T-cell (primary cell): Measurements from ENCODE around the gene DST. TPM values are rescaled to one million over a fixed set of nuclear protein-coding genes. Genes with fewer than 3 reads are reported as not detected.

Experiments
- ATAC-seq, 4 experiments: fragments of 200-7000 bp in 3 of 4; fragments of 150-1000 bp in 1 of 4; cut with Tn5 transposase; replicated peaks in 1 of 4; 1 replicate in 3 of 4; 2 replicates in 1 of 4; pipeline ENCODE4 v1.10.0; 2021; ENCODE audit warnings: moderate library complexity in 3 of 4, mild to moderate bottlenecking in 2 of 4, moderate number of reproducible peaks in 1 of 4
- CTCF ChIA-PET, 2 donors: fragments of 300-600 bp; sonication (Branson Sonifier 250); formaldehyde crosslinking; loops; one replicate each; lab custom pipeline; 2022; ENCODE audit warnings: antibody characterized with exemption in 2 of 2; lab: Charles Lee
- POLR2A ChIA-PET, 2 donors: fragments of 300-600 bp; sonication (Branson Sonifier 250); formaldehyde crosslinking; loops; one replicate each; lab custom pipeline; 2022; ENCODE audit warnings: antibody characterized with exemption in 2 of 2; lab: Charles Lee
- DNase-seq, 35 experiments: peaks; one replicate each; pipeline versions ENCODE4 v3.0.0 to v3.0.0-alpha.2; 2013 to 2023
- H3K27ac ChIP-seq: one replicate; pipeline ENCODE4 v1.5.1; 2013; ENCODE audit warnings: low read length
- H3K27me3 ChIP-seq, 2 experiments: replicated peaks in 1 of 2; 1 replicate in 1 of 2; 2 replicates in 1 of 2; pipeline versions ENCODE4 v1.6.1 to v1.7.0; 2013; ENCODE audit warnings: low read length in 1 of 2, mixed read lengths in 1 of 2; ENCODE audit not compliant: control insufficient read depth in 2 of 2, insufficient read depth in 2 of 2; ENCODE audit errors: extremely low read depth in 1 of 2
- H3K36me3 ChIP-seq, 2 donors: 1 replicate in 1 of 2; 2 replicates in 1 of 2; pipeline versions ENCODE4 v1.6.1 to v1.7.0; 2013; ENCODE audit warnings: low read length in 1 of 2; ENCODE audit not compliant: control insufficient read depth in 2 of 2, insufficient read depth in 1 of 2; ENCODE audit errors: extremely low read depth in 1 of 2
- H3K4me1 ChIP-seq, 2 experiments: 1 replicate in 1 of 2; 2 replicates in 1 of 2; pipeline versions ENCODE4 v1.6.1 to v1.7.0; 2013; ENCODE audit warnings: low read length in 2 of 2, mixed read lengths in 1 of 2; ENCODE audit not compliant: insufficient read depth in 2 of 2, control insufficient read depth in 1 of 2; ENCODE audit errors: extremely low read depth in 1 of 2
- H3K4me3 ChIP-seq, 2 donors: 1 replicate in 1 of 2; 2 replicates in 1 of 2; pipeline versions ENCODE4 v1.5.1 to v1.7.0; 2013; ENCODE audit warnings: mild to moderate bottlenecking in 2 of 2, low read length in 1 of 2, moderate library complexity in 1 of 2; ENCODE audit not compliant: control insufficient read depth in 1 of 2; ENCODE audit errors: extremely low read depth in 1 of 2
- H3K9me3 ChIP-seq: 2 replicates; pipeline ENCODE4 v1.7.0; 2013
- H3K27ac Mint-ChIP-seq, 2 donors: one replicate each; pipeline ENCODE4 v1.8.0; 2020 to 2021; ENCODE audit warnings: mild to moderate bottlenecking in 2 of 2, mixed read lengths in 2 of 2
- H3K27me3 Mint-ChIP-seq, 2 donors: one replicate each; pipeline ENCODE4 v1.8.0; 2021 to 2022; ENCODE audit warnings: mixed read lengths in 2 of 2
- H3K36me3 Mint-ChIP-seq: one replicate; pipeline ENCODE4 v1.8.0; 2021; ENCODE audit warnings: mixed read lengths
- H3K4me1 Mint-ChIP-seq, 3 donors: one replicate each; pipeline ENCODE4 v1.8.0; 2020 to 2022; ENCODE audit warnings: mixed read lengths in 3 of 3, mild to moderate bottlenecking in 1 of 3
- H3K4me3 Mint-ChIP-seq, 3 donors: one replicate each; pipeline ENCODE4 v1.8.0; 2020 to 2022; ENCODE audit warnings: mild to moderate bottlenecking in 3 of 3, mixed read lengths in 3 of 3, moderate library complexity in 3 of 3
- H3K9me3 Mint-ChIP-seq, 3 donors: one replicate each; pipeline ENCODE4 v1.8.0; 2020 to 2022; ENCODE audit warnings: mixed read lengths in 3 of 3
- WGBS: methylation state at CpG from one replicate; pipeline ENCODE4 v1.1.5; 2013; ENCODE audit warnings: missing lambda C conversion rate; ENCODE audit not compliant: insufficient coverage; 5-methylcytosine and 5-hydroxymethylcytosine counted together
- total RNA-seq, 35 experiments: library from RNA in 6 of 35; stranded (reverse) in 6 of 35; fragments of 120-200 nt in 1 of 35; gene quantifications; one replicate each; pipeline versions ENCODE4 v1.2.1 to v1.2.4 and lab custom pipeline; 2013 to 2026

Gene DST
- total RNA-seq, 5 donors from 2014 or later (not counting 1 experiment from before 2014, with no cell fraction given) = 3.1 to 12.1 (median 7.4) TPM

GRCh38 chr6:56688521-56688920, 45.8 kb upstream of the DST start:
- Histone ChIP-seq H3K36me3 (no peaks in the 10 kb centered on the region), H3K27ac (no peak overlapping the region), H3K4me3 (no peak overlapping the region), H3K9me3 (no peaks in the 10 kb centered on the region), H3K27me3 (no peaks in the 10 kb centered on the region), H3K4me1 (no peaks in the 10 kb centered on the region)
- H3K27ac Mint-ChIP-seq = no peak overlapping the region
- WGBS = 100% methylated on average over 1 of the region's 2 CpGs
- no peaks in the 10 kb centered on the region for H3K9me3 Mint-ChIP-seq
- H3K36me3 Mint-ChIP-seq = no peaks in the 10 kb centered on the region
- no peak for DNase-seq
- POLR2A ChIA-PET = no interaction called here
- H3K4me3 Mint-ChIP-seq = no peak overlapping the region
- CTCF ChIA-PET = interaction anchor here in 1 of 2 donors (0.6 kb wide), 1 partner anchor 92 kb away, joined by 5 read pairs; no protein-coding TSS in a partner anchor
- H3K4me1 Mint-ChIP-seq = no peaks in the 10 kb centered on the region
- peaks cover 0 to 4% of the 10 kb centered on the region in 2 donors for H3K27me3 Mint-ChIP-seq
- ATAC-seq = no peak

GRCh38 chr6:56687551-56687950, 44.9 kb upstream of the DST start:
- H3K36me3 Mint-ChIP-seq = no peaks in the 10 kb centered on the region
- no peak overlapping the region for H3K4me3 ChIP-seq
- ChIA-PET POLR2A (no interaction called here), CTCF (interaction anchor here in 1 of 2 donors (0.6 to 0.7 kb wide), 3 partner anchors 43 to 96 kb away, joined by 3 to 5 read pairs (median 4); no protein-coding TSS in a partner anchor)
- DNase-seq = no peak
- no peaks in the 10 kb centered on the region for H3K4me1 Mint-ChIP-seq
- WGBS = no CpG with 5 or more reads among the region's 1 CpG
- ATAC-seq = no peak
- H3K27me3 Mint-ChIP-seq = peaks cover 4% of the 10 kb centered on the region in 2 donors
- H3K27ac ChIP-seq = no peak overlapping the region
- no peaks in the 10 kb centered on the region for H3K36me3 ChIP-seq
- H3K27me3 ChIP-seq = no peaks in the 10 kb centered on the region
- H3K4me3 Mint-ChIP-seq = no peak overlapping the region
- H3K9me3 Mint-ChIP-seq = no peaks in the 10 kb centered on the region
- no peak overlapping the region for H3K27ac Mint-ChIP-seq
- no peaks in the 10 kb centered on the region for H3K9me3 ChIP-seq
- H3K4me1 ChIP-seq = no peaks in the 10 kb centered on the region

- peaks cover 4% of the 10 kb centered on the region in 2 donors for H3K27me3 Mint-ChIP-seq
- H3K27ac Mint-ChIP-seq = no peak overlapping the region
- ChIA-PET CTCF (no interaction called here), POLR2A (no interaction called here)
- H3K4me3 Mint-ChIP-seq = no peak overlapping the region
- ATAC-seq (no peak), DNase-seq (no peak)
- H3K4me1 Mint-ChIP-seq = no peaks in the 10 kb centered on the region
- Histone ChIP-seq H3K36me3 (no peaks in the 10 kb centered on the region), H3K27ac (no peak overlapping the region), H3K4me3 (no peak overlapping the region), H3K4me1 (no peaks in the 10 kb centered on the region), H3K27me3 (no peaks in the 10 kb centered on the region), H3K9me3 (no peaks in the 10 kb centered on the region)
- H3K36me3 Mint-ChIP-seq = no peaks in the 10 kb centered on the region
- no peaks in the 10 kb centered on the region for H3K9me3 Mint-ChIP-seq
- no CpG with 5 or more reads among the region's 2 CpGs for WGBS
These were observed 43.7 kb upstream of the DST start for GRCh38 chr6:56686429-56686828.

- POLR2A ChIA-PET = no interaction called here
- DNase-seq (no peak), ATAC-seq (no peak)
- peaks cover 4% of the 10 kb centered on the region in 2 donors for H3K27me3 Mint-ChIP-seq
- CTCF ChIA-PET = no interaction called here
- H3K27me3 ChIP-seq = no peaks in the 10 kb centered on the region
- H3K9me3 ChIP-seq = no peaks in the 10 kb centered on the region
- H3K4me1 ChIP-seq = no peaks in the 10 kb centered on the region
- no peak overlapping the region for H3K4me3 ChIP-seq
- no peaks in the 10 kb centered on the region for H3K4me1 Mint-ChIP-seq
- H3K27ac Mint-ChIP-seq = no peak overlapping the region
- H3K9me3 Mint-ChIP-seq = no peaks in the 10 kb centered on the region
- WGBS = 86% methylated on average over 1 of the region's 2 CpGs
- H3K4me3 Mint-ChIP-seq = no peak overlapping the region
- H3K36me3 ChIP-seq = no peaks in the 10 kb centered on the region
- no peak overlapping the region for H3K27ac ChIP-seq
- H3K36me3 Mint-ChIP-seq = no peaks in the 10 kb centered on the region
These were observed 43.3 kb upstream of the DST start for GRCh38 chr6:56685994-56686393.

- DNase-seq = no peak
- H3K27ac ChIP-seq = no peak overlapping the region
- Mint-ChIP-seq H3K9me3 (no peaks in the 10 kb centered on the region), H3K27ac (no peak overlapping the region), H3K36me3 (no peaks in the 10 kb centered on the region), H3K4me3 (no peak overlapping the region), H3K4me1 (no peaks in the 10 kb centered on the region), H3K27me3 (peaks cover 4% of the 10 kb centered on the region in 2 donors)
- no peaks in the 10 kb centered on the region for H3K27me3 ChIP-seq
- H3K36me3 ChIP-seq = no peaks in the 10 kb centered on the region
- H3K9me3 ChIP-seq = no peaks in the 10 kb centered on the region
- WGBS = 88% methylated on average over 3 of the region's 8 CpGs
- ATAC-seq = no peak
- ChIA-PET CTCF (no interaction called here), POLR2A (no interaction called here)
- H3K4me1 ChIP-seq = no peaks in the 10 kb centered on the region
- H3K4me3 ChIP-seq = no peak overlapping the region
These were observed 42.5 kb upstream of the DST start for GRCh38 chr6:56685102-56685733.

GRCh38 chr6:56684342-56685101, 41.8 kb upstream of the DST start:
- 90% methylated on average over 3 of the region's 7 CpGs for WGBS
- Mint-ChIP-seq H3K4me3 (no peak overlapping the region), H3K36me3 (no peaks in the 10 kb centered on the region), H3K9me3 (no peaks in the 10 kb centered on the region), H3K27me3 (peaks cover 4% of the 10 kb centered on the region in 2 donors), H3K4me1 (no peaks in the 10 kb centered on the region), H3K27ac (no peak overlapping the region)
- DNase-seq (no peak), ATAC-seq (no peak)
- Histone ChIP-seq H3K36me3 (no peaks in the 10 kb centered on the region), H3K27me3 (no peaks in the 10 kb centered on the region), H3K9me3 (no peaks in the 10 kb centered on the region), H3K4me3 (no peak overlapping the region), H3K27ac (no peak overlapping the region), H3K4me1 (no peaks in the 10 kb centered on the region)
- ChIA-PET POLR2A (interaction anchor here in 1 of 2 donors (0.6 kb wide), 1 partner anchor 16 kb away, joined by 9 read pairs; no protein-coding TSS in a partner anchor), CTCF (no interaction called here)
